Head of caudate nucleus (tissue), 42 donors: ENCODE results near the gene GRIN2C.
A peak's percentile ranks its signal among the peaks of the same experiment; 100 is the strongest.
"Not testable (repeated sequence)": the region's sequence is repeated elsewhere in the genome, so short reads cannot be mapped to it uniquely, and the experiment has no call there.

Experiments
- DNase-seq, 42 donors: peaks; one replicate each; pipeline versions ENCODE4 v3.0.0 to v3.0.0-alpha.2; 2020 to 2021; ENCODE audit warnings: mixed read lengths in 7 of 42
- intact Hi-C: fragments of 100-400 bp; cut with DNase I; formaldehyde crosslinking; loops from one replicate; pipeline ENCODE4 v1.15.0; 2022

GRIN2C gene

DNA sequence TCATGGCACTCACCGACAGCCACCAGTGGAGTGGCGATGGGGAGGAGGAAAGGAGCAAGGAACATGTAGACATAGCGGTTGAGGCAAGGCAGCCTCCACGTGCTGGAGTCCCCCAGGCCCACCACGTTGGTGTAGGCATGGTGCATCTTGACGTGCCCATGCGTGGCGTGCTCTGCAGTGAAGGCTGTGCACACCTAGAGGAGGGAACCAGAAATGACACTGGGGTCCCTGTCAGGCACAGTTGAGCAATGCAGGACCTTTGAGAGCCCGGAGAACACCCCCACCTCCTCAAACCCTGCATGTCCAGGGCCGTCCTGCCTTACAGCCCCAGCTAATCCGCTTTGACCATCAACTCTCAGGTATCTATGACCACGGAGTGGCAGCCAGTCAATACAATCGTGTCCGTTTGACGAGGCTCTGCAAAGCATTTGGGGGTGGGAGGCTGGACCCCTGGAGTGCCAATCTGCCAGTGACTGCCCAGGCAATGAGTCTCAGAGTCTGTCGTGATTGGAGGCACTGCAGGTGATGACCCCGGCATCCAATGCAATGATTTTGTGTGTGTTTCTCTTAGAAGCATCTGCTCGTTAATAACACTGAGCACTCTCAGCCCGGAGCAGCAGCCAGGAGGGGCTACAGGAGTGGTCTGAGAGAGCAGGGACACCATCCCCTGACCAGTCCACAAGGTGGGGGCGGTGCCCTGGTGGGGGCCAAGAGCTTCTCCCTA is 23.0 kb upstream of the GRIN2C start:
- no peak for DNase-seq
- intact Hi-C loops = no loop called here

DNA sequence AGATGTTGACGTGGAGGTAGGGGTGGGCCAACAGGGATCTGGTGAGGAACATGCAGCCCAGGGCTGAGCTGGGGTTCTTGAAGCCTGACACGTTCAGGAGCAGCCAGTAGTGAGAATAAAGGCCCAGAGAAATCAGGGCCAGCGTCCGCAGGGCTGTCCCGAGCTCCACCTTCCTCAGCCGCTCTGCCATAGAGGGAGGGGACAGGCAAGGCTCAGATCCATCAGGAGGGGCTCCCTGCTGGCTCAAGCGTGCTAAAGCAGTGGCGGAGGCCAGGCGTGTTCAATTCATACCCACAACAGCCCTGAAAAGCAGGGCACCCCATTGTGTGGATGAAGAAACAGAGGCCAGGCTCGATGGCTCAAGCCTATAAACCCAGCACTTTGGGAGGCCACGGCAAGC is 21.4 kb upstream of the GRIN2C start:
- intact Hi-C loops = no loop called here
- no peak for DNase-seq

DNA sequence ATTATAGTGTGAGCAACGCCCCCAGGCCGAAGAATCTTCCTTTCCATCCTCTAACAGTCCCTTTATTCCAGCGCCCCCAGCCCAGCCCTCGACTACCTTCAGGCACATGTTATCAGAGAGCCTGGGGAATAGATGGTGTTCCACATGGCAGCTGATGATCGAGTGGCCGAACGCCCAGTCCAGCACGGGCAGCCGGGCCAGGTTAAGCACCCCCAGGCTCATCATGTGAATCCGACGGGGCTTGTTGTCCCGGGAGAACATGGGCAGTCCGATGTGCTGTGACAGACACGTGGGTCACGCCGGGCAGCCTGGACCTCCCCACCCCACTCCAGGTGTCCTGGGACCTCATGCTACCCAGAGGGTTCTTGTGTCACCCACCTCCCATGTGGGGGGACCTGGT is 19.6 kb upstream of the GRIN2C start:
- intact Hi-C loops = no loop called here
- DNase-seq = no peak

DNA sequence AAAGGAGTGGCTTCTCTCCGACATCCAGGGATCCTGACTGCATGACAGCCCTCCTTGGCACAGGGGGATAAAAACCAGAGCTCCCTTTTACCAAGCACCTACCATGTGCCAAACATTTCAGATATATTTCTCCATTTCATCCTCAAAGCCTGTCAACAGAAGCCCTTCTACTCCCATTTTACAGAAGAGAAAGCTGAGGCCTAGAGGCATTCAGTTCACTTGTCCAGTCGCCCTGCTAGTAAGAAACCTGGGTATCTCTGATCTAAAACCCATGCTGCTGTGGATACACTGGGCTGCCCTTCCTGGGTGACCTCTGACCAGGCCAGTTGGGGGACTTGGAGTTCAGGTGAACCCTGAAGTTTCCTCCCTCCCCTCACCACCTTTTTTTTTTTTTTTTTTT is 19.0 kb upstream of the GRIN2C start:
- DNase-seq = no peak
- intact Hi-C loops = no loop called here

DNA sequence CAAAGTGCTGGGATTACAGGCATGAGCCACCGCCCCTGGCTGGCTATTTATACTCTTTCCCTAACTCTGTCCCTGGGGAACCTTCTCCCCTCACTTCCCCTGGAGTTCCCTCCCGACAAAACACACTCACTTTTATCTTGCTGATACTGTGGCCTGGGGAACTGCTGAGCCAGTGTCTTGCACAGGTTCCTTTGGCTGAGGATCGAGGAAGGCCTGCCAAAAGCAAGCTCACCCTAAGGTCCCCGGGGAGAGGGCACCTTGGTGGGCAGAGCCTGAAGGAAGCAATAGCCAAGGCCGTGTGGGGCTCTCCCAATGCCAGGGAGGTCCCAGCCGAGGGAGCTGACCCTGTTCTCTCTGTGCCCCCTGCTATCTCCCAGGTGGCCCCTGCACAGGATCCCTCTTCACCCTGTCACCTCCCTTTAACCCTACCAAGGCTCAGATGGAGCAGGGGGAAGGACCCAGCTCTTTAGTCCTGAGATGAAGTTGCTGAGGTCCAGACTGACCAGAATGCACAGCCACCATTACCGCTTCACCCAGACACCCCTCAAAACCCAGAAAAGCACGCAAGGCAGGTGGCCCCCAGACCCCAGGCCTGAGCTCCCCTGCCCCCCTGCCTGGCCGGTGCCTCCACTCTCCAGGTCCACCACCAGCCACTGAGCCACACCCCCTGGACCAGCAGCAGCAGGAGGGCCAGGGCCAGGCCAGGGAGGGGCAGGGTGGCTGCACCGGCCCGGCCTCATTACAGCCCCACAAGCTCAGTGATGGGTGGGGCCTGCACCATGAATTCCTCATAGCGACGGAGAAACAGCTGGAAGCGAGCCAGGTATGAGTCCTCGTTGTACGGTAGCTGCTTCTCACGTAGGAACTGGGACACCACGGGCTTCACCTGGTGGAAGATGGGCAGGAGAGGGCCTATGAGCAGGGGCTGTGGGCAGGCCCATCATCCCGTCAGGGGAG is 18.2 kb upstream of the GRIN2C start:
- intact Hi-C loops = no loop called here
- DNase-seq = no peak

DNA sequence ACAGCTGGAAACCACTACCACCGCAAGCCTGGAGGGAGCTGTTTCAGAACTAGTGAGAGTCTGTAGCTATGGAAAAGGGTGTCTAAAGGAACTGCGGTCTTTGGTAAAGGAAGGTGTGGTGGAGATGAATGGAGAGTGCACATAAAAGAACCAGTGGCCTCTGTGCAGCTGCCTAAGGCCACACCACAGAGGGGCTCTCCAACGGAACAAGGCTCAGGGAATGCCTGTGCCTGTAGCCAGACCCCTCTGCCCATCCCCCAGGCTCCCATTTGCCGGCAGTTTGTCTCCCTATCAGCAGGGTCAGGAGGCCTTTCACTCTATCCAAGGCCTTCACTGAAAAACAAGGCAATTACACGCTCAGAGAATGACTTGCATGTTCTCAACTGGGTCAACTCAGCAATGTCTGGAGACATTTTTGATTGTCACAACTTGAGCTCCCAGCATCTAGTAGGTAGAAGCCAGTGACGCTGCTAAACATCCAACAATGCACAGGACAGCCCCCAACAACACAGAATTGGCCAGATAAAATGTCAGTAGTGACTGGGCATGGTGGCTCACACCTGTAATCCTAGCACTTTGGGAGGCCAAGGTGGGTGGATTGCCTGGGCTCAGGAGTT is 16.4 kb upstream of the GRIN2C start:
- intact Hi-C loops = no loop called here
- no peak for DNase-seq

DNA sequence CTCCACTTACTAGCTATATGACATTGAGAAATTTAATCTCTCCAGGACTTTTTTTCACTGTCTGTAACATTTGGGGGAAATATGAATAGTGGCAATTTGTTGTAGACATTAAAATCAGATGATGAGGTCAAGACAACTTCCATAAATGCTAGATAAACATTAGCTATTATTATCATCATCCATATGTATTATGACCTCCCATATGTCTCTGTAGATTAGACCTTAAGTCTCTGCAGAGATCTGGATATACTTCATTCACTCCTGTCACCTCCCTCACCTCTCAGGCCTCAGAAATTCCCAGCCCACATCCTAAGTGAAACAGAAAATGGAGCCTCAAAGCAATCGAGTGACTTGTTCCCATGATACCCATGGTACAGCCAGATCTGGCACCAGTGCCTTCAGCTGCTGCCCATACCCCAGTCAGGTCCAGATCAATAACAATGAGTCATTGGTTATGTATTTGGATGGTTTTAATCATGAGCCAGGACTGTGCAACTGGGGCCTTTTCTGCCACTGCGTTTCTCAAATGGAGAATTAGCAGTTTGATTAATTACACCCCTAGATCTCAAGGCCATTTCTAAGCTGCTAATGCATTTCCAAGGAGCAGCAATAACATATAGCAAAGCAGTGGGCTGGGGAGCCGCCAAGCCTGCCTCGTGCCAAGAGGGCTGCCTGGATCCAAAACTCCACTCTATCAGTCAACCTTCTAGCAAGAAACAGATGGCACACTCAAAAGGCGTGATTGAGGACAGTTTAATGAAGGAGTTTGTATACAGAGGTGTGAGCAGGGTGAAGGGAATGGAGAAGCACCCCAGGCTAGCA is 15.7 kb upstream of the GRIN2C start:
- intact Hi-C loops = no loop called here
- no peak for DNase-seq

DNA sequence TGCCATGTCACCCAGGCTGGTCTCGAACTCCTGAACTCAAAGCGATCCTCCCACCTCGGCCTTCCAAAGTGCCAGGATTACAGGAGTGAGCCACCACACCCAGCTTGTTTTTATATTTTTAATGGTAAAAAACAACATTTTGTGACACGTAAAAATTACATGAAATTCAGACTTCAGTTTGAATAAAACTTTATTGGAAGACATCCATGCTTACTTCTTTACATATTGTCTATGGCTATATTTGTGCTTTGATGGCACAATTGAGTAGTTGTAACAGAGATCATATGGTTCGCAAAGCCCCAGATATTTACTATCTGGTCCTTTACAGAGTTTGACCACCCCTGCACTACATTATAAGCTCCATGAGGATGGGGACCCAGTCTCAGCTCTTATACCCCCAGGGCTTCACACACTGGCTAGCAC is 14.9 kb upstream of the GRIN2C start:
- no peak for DNase-seq
- intact Hi-C loops = no loop called here

DNA sequence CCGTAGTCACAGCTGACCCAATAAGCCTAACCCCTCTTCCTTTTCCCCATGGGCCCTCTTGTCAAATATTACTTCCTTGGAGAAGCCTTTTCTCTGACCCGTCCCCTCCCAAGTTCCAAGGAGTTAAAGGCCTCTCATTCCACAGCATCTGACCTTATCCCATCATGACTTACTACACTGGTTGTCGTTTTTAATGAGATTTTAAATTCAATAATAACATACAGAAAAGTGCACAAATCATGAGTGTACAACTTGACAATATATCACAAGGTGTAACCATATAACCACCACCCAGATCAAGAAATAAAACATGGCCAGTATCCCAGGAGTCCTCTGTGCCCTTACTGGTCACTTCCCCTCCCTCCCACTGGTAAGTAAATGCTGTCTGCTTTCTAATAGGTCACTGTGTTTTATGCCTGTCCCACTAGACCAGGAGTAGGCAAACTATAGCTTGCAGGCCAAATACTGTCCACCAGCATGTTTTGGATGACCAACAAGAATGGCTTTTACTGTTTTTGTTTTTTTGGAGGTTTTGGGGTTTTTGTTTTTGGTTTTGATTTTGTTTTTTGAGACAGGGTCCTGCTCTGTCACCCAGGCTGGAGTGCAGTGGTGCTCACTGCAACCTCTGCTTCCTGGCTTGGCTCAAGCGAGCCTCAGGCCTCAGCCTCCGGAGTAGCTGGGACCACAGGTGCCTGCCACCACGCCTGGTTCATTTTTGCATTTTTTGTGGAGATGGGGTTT is 14.4 kb upstream of the GRIN2C start:
- DNase-seq = no peak
- intact Hi-C loops = no loop called here

DNA sequence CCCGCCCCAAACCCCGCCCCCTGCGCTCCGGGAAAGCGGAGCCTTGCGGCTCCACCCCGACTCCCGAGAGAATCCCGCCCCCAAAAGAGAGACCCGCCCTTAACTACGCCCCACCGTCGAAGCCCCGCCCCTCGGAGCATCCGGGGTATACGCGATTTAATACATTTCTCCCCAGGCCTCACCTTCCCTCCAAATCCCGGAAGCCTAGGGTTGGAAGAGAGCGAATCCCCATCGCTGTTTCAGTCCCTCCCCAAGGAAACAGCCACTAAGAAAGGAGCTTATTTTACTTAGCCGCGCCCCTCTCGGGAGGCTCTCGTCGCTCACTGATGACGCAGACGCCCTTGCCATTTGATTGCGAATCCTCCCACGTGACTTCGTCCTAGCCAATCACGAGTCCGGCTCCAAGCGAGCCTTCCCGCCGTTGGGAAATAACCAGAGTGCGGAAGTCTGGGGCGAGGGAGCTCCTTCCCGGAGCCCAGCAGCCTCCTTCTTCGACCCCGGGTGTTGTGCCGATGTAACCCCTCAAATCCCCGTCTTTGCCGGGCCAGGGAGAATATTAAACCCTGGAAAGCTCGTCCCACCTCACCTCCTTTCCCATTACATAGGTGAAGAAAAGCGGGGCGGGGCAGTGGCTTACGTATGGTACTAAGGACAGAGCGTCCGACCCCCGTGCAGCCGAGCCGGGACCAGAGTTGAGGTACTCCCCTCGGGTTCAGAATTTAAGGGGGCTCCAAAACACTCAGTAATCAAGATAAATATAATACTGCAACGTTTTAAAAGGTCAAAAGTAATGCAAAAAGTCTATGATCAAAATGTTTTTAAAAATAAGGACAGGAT is 13.6 kb upstream of the GRIN2C start:
- peak; percentile 98 to 100 (median 99) for DNase-seq
- intact Hi-C loops = no loop called here

DNA sequence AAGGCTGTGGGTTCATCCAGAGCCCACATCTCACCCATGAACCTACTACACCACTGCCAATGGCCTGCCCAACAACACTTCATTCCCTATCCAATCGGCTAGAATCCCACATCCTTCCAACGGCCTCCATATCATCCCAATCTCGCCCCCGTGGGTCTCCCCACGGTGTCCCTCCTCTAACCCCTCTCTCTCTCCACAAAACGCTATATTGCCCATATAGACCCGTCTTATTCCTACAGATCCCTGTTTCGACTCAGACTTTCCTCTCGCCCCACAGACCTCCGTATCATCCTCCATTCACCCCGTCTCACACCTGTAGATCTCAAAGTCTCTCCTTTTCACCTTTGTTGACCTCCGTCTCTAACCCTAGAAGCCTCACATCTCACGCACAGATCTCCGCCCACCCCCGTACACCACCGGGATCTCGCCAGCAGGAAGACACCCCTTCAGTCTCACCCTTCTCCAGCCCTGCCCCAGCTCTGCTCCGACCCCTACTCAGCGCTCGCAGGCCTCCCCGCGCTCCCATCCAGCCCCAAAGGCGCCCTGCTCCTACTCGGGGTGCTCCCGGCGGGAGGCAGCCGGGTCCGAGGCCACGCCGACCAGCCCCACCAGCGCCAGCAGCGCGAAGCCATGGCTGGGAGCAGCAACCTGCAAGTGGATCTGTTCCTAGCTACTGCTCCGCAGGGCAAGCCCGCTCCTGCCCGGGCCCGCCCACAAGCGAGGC is 12.8 kb upstream of the GRIN2C start, which contains the start of gene FDXR:
TSS of gene FDXR (minus strand) at position 682 of the 724 bp plus-strand sequence. CDS start at position 632, 50 bp downstream.
- no peak for DNase-seq
- intact Hi-C loops = no loop called here

DNA sequence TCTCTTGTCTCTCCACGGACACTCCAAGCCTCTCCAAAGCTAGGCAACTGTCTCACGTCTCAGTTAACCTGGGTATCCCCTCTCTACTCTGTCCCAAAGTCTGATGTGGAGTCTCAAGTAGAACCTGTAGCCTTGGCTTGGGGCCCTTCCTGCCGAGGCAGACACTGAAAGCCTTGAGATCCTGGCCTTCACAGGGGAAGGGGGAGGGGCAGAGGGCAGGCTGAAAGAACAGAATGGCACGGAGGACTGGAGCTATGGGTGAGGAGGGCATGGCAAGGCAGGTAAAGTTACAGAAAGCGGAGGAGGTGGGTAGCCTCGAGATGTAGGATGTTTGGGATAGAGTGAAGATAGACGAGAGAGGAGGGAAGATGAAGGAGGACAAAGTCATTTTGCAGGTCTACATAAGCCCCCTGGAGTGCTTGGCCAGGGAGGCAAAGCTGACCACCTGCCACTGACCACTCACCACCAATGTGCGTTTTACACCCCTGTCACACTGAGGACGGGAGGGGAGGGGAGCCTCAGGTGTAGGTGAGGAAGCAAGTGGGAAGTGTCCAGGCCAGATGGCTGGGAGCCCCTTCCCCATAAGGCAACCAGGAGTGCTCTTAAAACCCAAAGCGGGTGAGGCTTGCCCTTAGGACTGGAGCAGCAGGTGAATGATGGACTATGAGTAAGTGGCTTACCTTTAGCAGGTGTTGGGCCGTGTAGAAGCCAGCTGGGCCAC is 11.8 kb upstream of the GRIN2C start:
- no peak for DNase-seq
- intact Hi-C loops = no loop called here

DNA sequence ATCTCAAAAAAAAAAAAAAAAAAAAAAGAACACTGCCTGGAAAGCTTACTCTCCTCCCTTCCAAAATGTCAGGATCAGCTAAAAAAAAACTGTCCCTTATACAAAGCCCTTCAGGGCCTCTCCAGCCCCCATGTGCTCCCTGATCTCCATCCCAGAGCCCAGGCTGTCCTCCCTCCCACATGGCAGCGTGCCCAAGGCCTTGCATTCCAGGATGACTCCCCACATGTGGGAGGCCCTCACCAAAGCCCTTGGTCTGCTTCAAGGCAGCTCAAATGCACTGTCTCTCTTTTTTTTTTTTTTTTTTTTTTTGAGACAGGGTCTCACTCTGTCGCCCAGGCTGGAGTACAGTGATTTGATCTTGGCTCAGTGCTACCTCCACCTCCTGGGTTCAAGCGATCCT is 10.8 kb upstream of the GRIN2C start:
- no peak for DNase-seq
- intact Hi-C loops = no loop called here

DNA sequence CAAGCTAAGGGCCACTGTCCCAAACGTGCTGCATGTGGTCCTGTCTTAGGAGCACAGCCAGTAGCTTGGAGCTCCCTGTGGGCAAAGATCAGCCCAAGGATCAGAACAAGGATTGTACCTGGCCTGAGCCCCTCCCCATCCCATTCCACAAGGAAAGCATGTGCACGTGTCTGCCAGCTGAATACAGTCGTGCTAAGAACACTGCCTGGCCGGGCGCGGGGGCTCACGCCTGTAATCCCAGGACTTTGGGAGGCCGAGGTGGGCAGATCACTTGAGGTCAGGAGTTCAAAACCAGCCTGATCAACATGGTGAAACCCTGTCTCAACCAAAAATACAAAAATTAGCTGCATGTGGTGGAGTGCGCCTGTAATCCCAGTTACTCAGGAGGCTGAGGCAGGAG is 10.3 kb upstream of the GRIN2C start:
- intact Hi-C loops = not testable (repeated sequence)

DNA sequence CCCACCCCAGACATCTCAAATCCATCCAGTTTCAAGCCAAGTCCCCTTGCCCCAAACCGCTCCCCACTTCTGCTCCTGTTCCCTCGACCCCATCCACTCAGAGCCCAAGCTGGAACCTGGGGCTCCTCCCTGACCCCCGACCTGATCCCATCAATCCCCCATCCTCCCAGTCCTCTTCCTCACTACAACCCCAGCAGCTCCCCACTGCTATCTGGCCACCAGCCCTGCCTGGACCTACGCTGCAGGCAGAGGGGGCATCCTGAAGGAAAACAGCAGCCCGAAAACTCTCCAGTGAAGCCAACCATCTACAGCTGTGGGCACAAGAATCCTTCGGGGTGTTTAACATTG is 9.2 kb upstream of the GRIN2C start:
- intact Hi-C loops = no loop called here
- no peak for DNase-seq

More for the DNA sequence above, 10.3 kb upstream of the GRIN2C start:
- not testable (repeated sequence) for DNase-seq

DNA sequence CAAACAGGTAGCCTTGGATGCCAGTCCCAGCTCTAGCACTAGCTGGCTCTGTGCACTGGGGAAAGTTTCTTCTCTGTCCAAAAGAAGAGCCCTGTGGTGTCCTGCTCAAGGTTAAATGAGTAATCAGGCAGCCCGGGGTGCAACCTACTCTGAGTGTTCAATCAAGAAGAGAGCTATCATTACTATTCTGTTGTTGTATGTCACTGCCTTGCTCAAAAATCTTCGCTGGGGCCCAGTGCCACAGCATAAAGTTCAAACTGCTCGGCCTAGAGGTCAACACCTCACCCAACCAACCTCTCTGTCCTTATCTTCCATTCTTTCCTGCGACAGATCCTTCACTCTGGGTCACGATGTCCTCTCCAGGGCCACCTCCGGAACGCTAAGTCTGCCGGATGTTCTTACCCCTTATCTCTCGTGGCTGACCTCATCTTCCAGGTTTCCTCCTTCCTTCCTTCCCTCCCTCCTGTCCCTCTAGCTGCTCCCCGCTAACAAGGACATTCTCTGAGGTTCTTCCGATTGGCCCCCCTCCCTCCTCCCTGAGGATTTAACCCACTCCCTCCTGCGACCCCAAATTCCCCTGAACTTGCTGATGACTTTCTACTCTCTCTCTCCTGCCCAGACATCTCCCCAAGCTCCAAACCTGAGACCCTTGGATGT is 8.7 kb upstream of the GRIN2C start:
- DNase-seq = no peak
- intact Hi-C loops = no loop called here
